SH-SY5Y (cell line): ENCODE results near the gene CFLAR.

Source experiments
- GATA2 ChIP-seq: IDR thresholded peaks from 2 replicates; pipeline ENCODE4 v1.6.1; 2011; ENCODE audit warnings: mild to moderate bottlenecking, low read depth, low read length
- GATA3 ChIP-seq: IDR thresholded peaks from 2 replicates; pipeline ENCODE4 v1.6.1; 2011; ENCODE audit warnings: low read depth, mild to moderate bottlenecking, low read length, moderate library complexity

DNA sequence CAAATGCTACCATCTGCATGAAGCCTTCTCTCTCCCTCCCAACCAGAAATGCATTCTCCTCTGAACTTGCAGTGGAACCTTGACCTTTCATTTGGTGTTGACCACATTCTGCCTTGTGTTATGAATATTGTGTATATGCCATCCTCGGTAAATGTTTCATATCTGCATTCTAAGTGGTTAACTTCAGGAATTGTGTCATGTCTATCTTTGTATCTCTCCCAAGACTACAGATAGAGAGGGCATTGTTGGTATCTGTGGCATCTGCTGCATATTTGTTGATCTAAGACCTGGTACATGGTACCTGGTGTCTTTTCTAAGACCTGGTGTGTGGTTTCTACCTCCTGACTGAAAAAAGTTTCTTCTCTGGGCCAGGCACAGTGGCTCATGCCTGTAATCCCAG, 101.0 kb downstream of the CFLAR start:
- TF ChIP-seq GATA2 (no peak), GATA3 (no peak)
